ENCODE data around the gene SHC3. TPM values are rescaled to one million over a fixed set of nuclear protein-coding genes. Genes with fewer than 3 reads are reported as not detected.

Gene SHC3
- total RNA-seq, 1 experiment from 2014 or later = under 0.01 TPM

GRCh38 chr9:89160806-89161205 lies 17.8 kb downstream of the SHC3 start:
- DNase-seq (ENCODE audit: low read depth) = no peak

- peak; percentile 82 for DNase-seq (ENCODE audit: low read depth)
Observed at GRCh38 chr9:89154651-89155336, 23.8 kb downstream of the SHC3 start.

GRCh38 chr9:89154218-89154617 lies 24.4 kb downstream of the SHC3 start:
- no peak for DNase-seq (ENCODE audit: low read depth)

GRCh38 chr9:89153232-89154017 lies 25.2 kb downstream of the SHC3 start:
- peak; percentile 79 for DNase-seq (ENCODE audit: low read depth)

- peak; percentile 52 for DNase-seq (ENCODE audit: low read depth)
Observed at GRCh38 chr9:89149726-89150125, 28.9 kb downstream of the SHC3 start.

- no peak for DNase-seq (ENCODE audit: low read depth)
Observed at GRCh38 chr9:89145097-89145496, 33.5 kb downstream of the SHC3 start.

GRCh38 chr9:89144238-89144637 lies 34.4 kb downstream of the SHC3 start:
- no peak for DNase-seq (ENCODE audit: low read depth)

GRCh38 chr9:89143266-89143665 lies 35.4 kb downstream of the SHC3 start:
- no peak for DNase-seq (ENCODE audit: low read depth)

- DNase-seq (ENCODE audit: low read depth) = no peak
Observed at GRCh38 chr9:89139455-89139854, 39.2 kb downstream of the SHC3 start.

- peak; percentile 19 for DNase-seq (ENCODE audit: low read depth)
Observed at GRCh38 chr9:89138463-89139390, 39.9 kb downstream of the SHC3 start.

GRCh38 chr9:89137542-89138462 lies 40.8 kb downstream of the SHC3 start:
- DNase-seq (ENCODE audit: low read depth) = peak; percentile 80

GRCh38 chr9:89135591-89136166 lies 42.9 kb downstream of the SHC3 start:
- DNase-seq (ENCODE audit: low read depth) = no peak

- no peak for DNase-seq (ENCODE audit: low read depth)
Observed at GRCh38 chr9:89134709-89135108, 43.9 kb downstream of the SHC3 start.

GRCh38 chr9:89122949-89123348 lies 55.7 kb downstream of the SHC3 start:
- DNase-seq (ENCODE audit: low read depth) = no peak

GRCh38 chr9:89120704-89121103 lies 57.9 kb downstream of the SHC3 start:
- DNase-seq (ENCODE audit: low read depth) = no peak

- no peak for DNase-seq (ENCODE audit: low read depth)
Observed at GRCh38 chr9:89116805-89117192, 61.8 kb downstream of the SHC3 start.

GRCh38 chr9:89116064-89116804 lies 62.4 kb downstream of the SHC3 start:
- DNase-seq (ENCODE audit: low read depth) = peak; percentile 22

- DNase-seq (ENCODE audit: low read depth) = no peak
Observed at GRCh38 chr9:89115426-89115825, 63.2 kb downstream of the SHC3 start.

- no peak for DNase-seq (ENCODE audit: low read depth)
Observed at GRCh38 chr9:89114741-89115140, 63.9 kb downstream of the SHC3 start.

- DNase-seq (ENCODE audit: low read depth) = no peak
Observed at GRCh38 chr9:89113851-89114250, 64.8 kb downstream of the SHC3 start.

Measured in LHCN-M2 (cell line).